GM04503 (cell line): ENCODE results near the gene IFIT2.
"Not testable (repeated sequence)": the region's sequence is repeated elsewhere in the genome, so short reads cannot be mapped to it uniquely, and the experiment has no call there.

ENCODE experiments used
- DNase-seq: peaks from one replicate; pipeline ENCODE4 v3.0.0-alpha.2; 2012; ENCODE audit warnings: low read depth

IFIT2 gene

GRCh38 chr10:89308266-89308665 lies 6.4 kb downstream of the IFIT2 start:
- DNase-seq, result no peak

- DNase-seq, result no peak
These were observed 6.9 kb downstream of the IFIT2 start for GRCh38 chr10:89308736-89309135.

- no peak for DNase-seq
These were observed 7.6 kb downstream of the IFIT2 start for GRCh38 chr10:89309156-89310055.

DNA sequence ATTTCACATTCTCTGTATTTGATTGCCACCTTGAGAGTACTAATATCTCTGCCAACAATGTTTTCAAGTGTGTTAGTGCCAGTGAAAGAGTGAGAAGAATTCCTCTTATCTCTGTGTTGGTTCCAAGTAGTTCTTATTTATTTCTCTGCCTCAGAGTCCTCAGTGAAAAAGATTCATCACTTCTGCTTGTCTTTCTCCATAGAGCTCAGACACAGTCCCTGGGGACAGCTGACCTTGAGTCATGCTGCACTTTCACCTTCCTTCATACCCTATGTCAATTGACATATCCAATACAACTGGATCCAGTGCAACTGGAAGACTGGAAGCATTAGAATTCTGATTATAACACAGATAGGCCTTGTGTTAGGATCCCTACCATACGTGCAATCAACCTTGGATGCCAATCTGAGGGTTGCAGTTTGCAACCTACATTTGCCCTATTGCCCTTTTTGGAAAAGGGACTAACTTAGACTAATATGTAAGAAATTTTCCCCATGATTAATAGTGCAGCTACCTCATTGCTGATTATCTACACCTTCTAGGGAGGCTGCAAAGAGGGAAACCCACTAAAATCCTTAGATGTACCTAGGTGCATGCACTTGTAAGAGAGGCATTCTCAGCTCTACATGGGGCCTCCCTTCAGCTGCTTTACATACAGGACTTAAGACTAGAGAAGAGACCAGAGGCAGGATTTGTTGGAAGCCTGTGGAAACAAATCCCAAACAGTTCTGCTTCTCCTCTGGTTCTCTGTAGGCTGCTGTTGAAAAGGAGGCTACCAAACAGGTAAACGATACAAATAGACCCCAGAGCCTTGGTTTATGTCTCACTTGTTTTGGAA lies 8.4 kb downstream of the IFIT2 start:
- DNase-seq, result no peak

- no peak for DNase-seq
These were observed 11.1 kb downstream of the IFIT2 start for GRCh38 chr10:89312973-89313372.

DNA sequence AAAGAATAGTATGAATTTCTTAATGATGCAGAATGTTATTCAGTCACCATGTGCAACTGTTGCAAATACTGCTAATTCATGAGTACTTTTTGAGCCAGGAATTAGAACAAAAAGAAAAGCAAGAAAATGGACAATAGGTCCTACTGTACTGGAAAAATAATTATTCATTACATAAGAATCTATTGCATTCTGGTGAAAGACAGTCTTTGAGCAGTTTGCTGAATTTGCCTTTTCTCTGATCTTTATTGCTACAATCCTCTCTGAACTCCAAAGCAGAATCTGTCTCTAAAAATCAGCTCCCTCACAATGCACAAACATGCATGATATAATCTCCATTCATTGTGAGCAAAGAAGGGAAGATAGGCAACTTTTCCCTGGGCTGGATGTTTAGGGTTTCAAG lies 12.8 kb downstream of the IFIT2 start:
- DNase-seq, result no peak

- not testable (repeated sequence) for DNase-seq
These were observed 16.2 kb downstream of the IFIT2 start for GRCh38 chr10:89318047-89318446.

DNA sequence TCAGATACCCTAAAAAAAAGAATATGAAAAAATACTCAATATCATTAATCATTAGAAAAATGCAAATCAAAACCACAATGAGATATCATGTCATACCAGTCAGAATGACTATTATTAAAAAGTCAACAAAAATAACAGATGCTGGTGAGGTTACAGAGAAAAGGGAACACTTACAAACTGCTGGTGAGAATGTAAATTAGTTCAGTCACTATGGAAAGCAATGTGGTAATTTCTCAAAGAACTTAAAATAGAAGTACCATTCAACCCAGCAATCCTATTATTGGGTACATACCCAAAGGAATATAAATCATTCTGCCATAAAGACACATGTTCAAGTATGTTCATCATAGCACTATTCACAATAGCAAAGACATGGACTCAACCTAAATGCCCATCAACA lies 23.2 kb downstream of the IFIT2 start:
- DNase-seq, result not testable (repeated sequence)

DNA sequence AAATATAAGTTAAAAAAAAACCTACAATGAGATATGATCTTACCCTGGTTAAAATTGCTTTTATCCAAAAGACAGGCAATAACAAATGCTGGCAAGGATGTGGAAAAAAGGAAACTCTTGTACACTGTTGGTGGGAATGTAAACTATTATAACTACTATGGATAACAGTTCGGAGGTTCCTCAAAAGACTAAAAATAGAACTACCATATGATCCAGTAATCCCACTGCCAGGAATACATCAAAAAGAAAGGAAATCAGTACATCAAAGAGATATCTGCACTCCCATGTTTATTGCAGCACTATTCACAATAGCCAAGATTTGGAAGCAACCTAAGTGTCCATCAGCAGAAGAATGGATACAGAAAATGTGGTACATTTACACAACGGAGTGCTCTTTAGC lies 24.0 kb downstream of the IFIT2 start:
- not testable (repeated sequence) for DNase-seq

DNA sequence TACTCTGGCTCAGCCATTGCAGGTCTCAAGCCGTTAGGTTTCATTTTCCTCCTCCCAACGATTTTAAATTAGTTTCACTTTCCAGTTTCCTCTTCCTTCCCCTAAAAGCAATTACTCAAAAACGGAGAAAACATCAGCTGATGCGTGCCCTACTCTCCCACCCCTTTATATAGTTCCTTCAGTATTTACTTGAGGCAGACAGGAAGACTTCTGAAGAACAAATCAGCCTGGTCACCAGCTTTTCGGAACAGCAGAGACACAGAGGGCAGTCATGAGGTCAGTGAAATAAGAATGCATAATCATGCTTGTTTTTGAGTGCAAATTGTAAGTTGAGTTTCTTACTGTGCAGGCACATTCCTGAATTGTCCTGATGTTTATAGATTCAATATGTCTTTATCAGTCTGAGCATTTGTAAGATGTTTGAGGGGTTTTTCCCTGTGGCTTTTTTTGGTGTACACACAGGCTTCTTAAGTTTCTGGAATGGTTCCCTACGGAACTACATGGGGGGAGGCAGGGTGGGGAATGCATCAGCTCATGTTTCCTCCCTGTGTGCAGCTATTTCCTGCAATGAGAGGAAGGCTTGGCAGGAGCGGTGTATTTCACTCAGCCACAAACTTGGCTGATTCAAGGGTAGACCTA lies 26.1 kb downstream of the IFIT2 start, which contains the start of gene IFIT3:
Gene IFIT3, plus strand, starts transcription at position 195 of the 639 bp plus-strand sequence. Its CDS starts 77 bp downstream, at position 272.
- peak; percentile 82 for DNase-seq

DNA sequence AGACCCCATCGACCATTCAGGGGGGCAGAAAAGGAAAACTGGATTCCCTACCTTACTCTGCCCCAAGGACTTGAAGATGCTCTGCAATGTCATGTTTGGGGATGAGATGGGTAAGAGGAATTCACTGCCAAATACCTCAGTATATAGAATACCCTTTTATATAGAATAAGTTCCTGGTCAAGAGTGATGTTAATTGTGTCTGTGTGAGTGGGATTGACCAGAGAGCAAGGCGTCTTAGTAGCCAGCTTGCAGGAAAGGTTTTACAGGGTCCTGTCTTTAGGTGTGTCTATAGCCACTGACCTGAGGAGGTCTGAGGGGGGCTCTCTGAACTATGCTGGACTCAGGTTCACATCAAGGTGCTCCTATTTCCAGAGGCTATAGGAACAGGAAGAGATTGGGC lies 27.3 kb downstream of the IFIT2 start:
- DNase-seq, result no peak

GRCh38 chr10:89330014-89330413 lies 28.2 kb downstream of the IFIT2 start:
- not testable (repeated sequence) for DNase-seq

- DNase-seq, result no peak
These were observed 28.8 kb downstream of the IFIT2 start for GRCh38 chr10:89330537-89331212.

GRCh38 chr10:89331487-89332122 lies 29.8 kb downstream of the IFIT2 start:
- not testable (repeated sequence) for DNase-seq

GRCh38 chr10:89332123-89332633 lies 30.3 kb downstream of the IFIT2 start:
- DNase-seq, result no peak

DNA sequence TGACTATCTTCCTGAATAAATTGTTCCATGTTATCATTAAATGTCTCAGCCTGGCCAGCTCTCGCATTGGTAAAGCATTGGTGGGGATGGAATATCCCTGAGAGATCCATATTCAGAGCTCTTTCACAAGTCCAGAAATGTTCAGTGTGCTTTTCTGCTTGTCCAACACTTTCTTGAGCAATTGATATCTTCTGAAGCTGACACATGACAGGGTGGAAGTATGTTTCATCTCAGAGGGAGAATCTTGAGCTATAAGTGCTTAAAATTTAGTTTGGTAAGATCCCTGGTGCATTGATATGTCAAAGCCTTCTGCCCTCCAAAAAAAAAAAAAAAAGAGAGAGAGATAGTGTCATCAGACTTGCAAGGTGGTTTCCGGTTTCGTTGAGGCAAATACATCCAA lies 33.4 kb downstream of the IFIT2 start:
- no peak for DNase-seq

GRCh38 chr10:89336241-89336640 lies 34.4 kb downstream of the IFIT2 start:
- DNase-seq, result no peak

GRCh38 chr10:89337484-89337883 lies 35.6 kb downstream of the IFIT2 start:
- DNase-seq, result no peak

DNA sequence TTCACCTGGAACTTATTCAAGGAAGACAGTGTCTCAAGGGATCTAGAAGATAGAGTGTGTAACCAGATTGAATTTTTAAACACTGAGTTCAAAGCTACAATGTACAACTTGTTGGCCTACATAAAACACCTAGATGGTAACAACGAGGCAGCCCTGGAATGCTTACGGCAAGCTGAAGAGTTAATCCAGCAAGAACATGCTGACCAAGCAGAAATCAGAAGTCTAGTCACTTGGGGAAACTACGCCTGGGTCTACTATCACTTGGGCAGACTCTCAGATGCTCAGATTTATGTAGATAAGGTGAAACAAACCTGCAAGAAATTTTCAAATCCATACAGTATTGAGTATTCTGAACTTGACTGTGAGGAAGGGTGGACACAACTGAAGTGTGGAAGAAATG lies 36.9 kb downstream of the IFIT2 start:
- no peak for DNase-seq

DNA sequence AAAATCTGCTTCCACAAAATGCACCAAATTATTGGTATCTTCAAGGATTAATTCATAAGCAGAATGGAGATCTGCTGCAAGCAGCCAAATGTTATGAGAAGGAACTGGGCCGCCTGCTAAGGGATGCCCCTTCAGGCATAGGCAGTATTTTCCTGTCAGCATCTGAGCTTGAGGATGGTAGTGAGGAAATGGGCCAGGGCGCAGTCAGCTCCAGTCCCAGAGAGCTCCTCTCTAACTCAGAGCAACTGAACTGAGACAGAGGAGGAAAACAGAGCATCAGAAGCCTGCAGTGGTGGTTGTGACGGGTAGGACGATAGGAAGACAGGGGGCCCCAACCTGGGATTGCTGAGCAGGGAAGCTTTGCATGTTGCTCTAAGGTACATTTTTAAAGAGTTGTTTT lies 38.0 kb downstream of the IFIT2 start:
- no peak for DNase-seq

DNA sequence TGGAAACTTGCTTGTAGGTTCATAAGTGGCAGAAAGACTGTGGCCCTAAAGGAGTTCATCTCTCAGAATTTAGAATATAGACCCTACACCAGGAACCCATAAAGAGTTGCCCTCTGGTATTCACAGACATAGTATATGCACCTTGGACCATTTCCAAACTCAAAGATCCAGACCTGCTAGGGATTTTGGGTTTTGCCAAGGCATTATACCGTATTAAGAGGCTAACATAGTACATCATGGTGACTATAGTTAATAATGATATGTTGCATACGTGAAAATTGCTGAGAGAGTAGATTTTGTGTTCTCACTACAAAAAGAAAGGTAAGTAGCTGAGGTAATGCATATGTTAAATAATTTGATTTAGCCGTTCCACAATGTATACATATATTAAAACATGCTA lies 39.8 kb downstream of the IFIT2 start:
- no peak for DNase-seq
